Pericardium fibroblast (primary cell): ENCODE measurements around the gene PBXIP1. TPM values are rescaled to one million over a fixed set of nuclear protein-coding genes. Genes with fewer than 3 reads are reported as not detected.

Source experiments
- total RNA-seq: library from RNA; depleted of rRNA; stranded (reverse); fragments of >200 nt; gene quantifications from 2 replicates; pipeline ENCODE4 v1.2.3, GENCODE V29; 2015

PBXIP1 gene, protein sequence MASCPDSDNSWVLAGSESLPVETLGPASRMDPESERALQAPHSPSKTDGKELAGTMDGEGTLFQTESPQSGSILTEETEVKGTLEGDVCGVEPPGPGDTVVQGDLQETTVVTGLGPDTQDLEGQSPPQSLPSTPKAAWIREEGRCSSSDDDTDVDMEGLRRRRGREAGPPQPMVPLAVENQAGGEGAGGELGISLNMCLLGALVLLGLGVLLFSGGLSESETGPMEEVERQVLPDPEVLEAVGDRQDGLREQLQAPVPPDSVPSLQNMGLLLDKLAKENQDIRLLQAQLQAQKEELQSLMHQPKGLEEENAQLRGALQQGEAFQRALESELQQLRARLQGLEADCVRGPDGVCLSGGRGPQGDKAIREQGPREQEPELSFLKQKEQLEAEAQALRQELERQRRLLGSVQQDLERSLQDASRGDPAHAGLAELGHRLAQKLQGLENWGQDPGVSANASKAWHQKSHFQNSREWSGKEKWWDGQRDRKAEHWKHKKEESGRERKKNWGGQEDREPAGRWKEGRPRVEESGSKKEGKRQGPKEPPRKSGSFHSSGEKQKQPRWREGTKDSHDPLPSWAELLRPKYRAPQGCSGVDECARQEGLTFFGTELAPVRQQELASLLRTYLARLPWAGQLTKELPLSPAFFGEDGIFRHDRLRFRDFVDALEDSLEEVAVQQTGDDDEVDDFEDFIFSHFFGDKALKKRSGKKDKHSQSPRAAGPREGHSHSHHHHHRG
- total RNA-seq: 55.8 and 72.9 TPM in 2 replicates

DNA sequence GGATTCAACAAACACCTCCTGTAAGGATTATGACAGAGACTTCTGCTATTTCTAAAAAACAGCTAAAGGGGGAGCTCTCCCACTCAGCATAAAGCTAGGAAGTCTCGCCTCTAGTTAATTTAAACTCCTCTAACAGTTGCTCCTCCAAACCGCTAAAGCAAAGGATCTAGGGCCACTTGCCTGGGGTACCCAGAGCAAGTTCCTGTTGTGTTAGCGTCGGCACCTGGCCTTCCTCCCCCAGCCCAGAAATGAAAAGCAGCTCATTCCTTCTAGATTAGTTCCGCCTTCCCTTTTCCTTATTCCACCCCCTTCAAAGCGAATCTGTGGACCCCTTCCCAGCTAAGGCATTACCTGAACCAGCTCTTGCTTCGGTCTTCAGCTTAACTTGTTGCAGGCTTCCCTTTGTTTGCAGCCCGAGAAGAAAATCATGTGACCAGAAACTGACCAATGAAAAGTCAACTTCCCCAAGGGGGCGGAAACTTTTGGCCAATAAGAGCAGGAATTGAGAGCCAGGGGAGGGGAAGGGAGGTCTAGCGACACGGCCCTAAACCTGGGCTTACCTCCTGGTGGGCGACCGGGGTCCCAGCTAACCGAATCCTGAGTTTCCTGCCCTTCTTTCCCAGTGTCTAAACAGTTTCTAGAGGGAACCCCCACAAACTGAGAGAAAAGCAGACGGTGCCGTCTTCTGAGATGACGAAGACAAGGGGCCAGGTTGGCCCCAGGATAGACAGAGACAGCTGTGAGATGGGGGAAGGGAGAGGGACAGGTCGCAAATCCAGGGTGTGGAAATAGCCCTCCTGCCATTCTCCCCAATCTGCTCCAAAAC is at the start of gene PBXIP1:
TSS of gene PBXIP1 (minus strand) at position 382 of the 826 bp plus-strand sequence. CDS start 2,378 bp downstream, outside the sequence.

DNA sequence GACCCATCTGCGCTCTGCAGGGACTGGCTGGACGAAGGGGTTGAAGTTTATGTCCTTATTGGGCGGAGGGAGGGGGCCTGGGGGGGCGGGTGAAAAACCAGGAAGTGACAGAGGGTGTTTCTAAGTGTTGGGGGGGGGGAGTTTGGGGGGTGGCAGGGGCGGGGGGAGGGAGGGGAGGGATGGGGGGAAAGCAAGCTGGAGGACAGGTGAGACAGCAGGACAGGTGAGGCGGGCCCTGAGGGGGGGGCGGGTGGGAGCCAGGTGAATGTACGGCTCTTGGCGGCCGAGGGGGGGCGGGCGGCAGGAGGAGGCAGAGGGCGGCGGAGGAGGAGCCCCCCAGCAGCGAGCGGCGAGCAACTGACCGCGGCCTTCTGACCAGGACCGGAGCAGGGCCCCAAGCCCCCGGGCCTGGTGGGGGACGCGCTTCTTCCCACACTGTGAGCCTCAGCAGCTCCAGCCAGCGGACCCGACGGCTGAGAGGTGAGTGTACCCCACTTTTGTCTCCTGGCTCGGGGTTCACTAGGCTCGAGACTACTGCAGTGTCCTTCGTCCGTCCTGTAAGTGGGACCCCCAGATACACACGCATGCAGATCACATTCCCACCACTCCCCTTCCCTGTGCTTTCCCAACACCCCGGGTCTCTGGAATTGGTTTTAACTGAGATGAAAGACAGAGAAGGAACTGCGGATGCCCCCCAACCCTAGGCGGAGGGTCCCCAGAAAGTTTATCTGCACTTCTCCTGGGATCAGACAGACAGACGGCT is 46.7 kb upstream of the PBXIP1 start, which contains the start of gene ZBTB7B:
TSS of gene ZBTB7B (plus strand) at position 339 of the 763 bp plus-strand sequence. CDS start 11,859 bp downstream, outside the sequence.

GRCh38 chr1:154993572-154994268 is 37.8 kb upstream of the PBXIP1 start, which contains the start of gene LENEP:
Gene LENEP, plus strand, starts transcription at chr1:154993586. Its CDS starts 22 bp downstream, at chr1:154993608.

GRCh38 chr1:154982897-154983648 is 27.2 kb upstream of the PBXIP1 start, which contains the start of gene FLAD1:
Gene FLAD1, plus strand, starts transcription at chr1:154983344. Its CDS starts 351 bp downstream, at chr1:154983695.

GRCh38 chr1:154974102-154974807 is 18.4 kb upstream of the PBXIP1 start, which contains the start of gene CKS1B:
Gene CKS1B, plus strand, starts transcription at chr1:154974681. Its CDS starts 65 bp downstream, at chr1:154974746.

GRCh38 chr1:154970631-154971340 is 14.9 kb upstream of the PBXIP1 start, which contains the start of gene SHC1:
Gene SHC1, minus strand, starts transcription at chr1:154970747. Its CDS starts 221 bp downstream, at chr1:154970526.

GRCh38 chr1:154961207-154962155 is 5.6 kb upstream of the PBXIP1 start, which contains the start of gene PYGO2:
Gene PYGO2, minus strand, starts transcription at chr1:154961782. Its CDS starts 206 bp downstream, at chr1:154961576.

GRCh38 chr1:154936555-154937084 is 19.3 kb downstream of the PBXIP1 start, which contains the start of gene PMVK:
Gene PMVK, minus strand, starts transcription at chr1:154936719. Its CDS starts 34 bp downstream, at chr1:154936685.

Other genes with a start within 250 kb of the PBXIP1 start
- 0.09 and 0.12 TPM in 2 replicates for gene KCNN3, start 85.8 kb downstream of the PBXIP1 start, total RNA-seq
- gene PMVK, start 19.4 kb downstream of the PBXIP1 start, total RNA-seq: 6.3 and 12.3 TPM in 2 replicates
- 11.3 and 18.2 TPM in 2 replicates for gene PYGO2, start 5.7 kb upstream of the PBXIP1 start, total RNA-seq
- 188 and 214 TPM in 2 replicates for gene SHC1, start 14.6 kb upstream of the PBXIP1 start, total RNA-seq
- 22.6 and 36.2 TPM in 2 replicates for gene CKS1B, start 18.6 kb upstream of the PBXIP1 start, total RNA-seq
- gene FLAD1, start 27.2 kb upstream of the PBXIP1 start, total RNA-seq: 18.4 and 18.5 TPM in 2 replicates
- not detected in 2 replicates for gene LENEP, start 37.5 kb upstream of the PBXIP1 start, total RNA-seq
- 12.3 and 21.6 TPM in 2 replicates for gene ZBTB7B, start 46.7 kb upstream of the PBXIP1 start, total RNA-seq
- gene DCST2, start 77.7 kb upstream of the PBXIP1 start, total RNA-seq: not detected in 2 replicates
- not detected in 2 replicates for gene DCST1, start 77.7 kb upstream of the PBXIP1 start, total RNA-seq
- gene ADAM15, start 95.2 kb upstream of the PBXIP1 start, total RNA-seq: 94.3 and 109 TPM in 2 replicates
- 7.9 and 9.1 TPM in 2 replicates for gene EFNA4, start 107.6 kb upstream of the PBXIP1 start, total RNA-seq
- gene EFNA3, start 122.7 kb upstream of the PBXIP1 start, total RNA-seq: 2.3 and 4.9 TPM in 2 replicates
- 3.6 and 10.2 TPM in 2 replicates for gene EFNA1, start 171.8 kb upstream of the PBXIP1 start, total RNA-seq
- 34.8 and 37.5 TPM in 2 replicates for gene SLC50A1, start 179.8 kb upstream of the PBXIP1 start, total RNA-seq
- 35.0 and 39.2 TPM in 2 replicates for gene DPM3, start 184.4 kb upstream of the PBXIP1 start, total RNA-seq
- 149 and 159 TPM in 2 replicates for gene KRTCAP2, start 217.2 kb upstream of the PBXIP1 start, total RNA-seq
- gene TRIM46, start 217.8 kb upstream of the PBXIP1 start, total RNA-seq: 1.1 and 1.3 TPM in 2 replicates